ENCODE results near the gene PEX14.

PEX14 gene

DNA sequence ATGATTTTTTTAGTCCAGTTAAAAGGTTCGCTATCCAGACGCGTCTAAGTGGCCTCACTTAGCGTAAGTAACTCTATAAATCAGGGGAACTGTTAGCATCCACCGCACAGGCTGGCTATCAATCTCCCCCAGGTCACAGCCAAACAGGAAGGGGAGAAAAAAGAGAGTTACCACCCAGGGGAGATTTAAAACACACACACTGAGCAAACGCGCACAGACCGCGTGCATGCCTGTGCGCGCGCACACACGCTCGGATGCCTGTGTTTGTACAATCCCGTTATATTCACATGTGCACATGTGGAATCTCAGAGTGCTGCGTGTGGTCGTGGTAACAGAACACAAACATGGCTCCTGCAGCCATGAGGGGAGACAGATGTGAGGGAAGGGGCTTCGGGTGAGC lies 196.3 kb downstream of the PEX14 start:
- TF ChIP-seq, protein P1, sequence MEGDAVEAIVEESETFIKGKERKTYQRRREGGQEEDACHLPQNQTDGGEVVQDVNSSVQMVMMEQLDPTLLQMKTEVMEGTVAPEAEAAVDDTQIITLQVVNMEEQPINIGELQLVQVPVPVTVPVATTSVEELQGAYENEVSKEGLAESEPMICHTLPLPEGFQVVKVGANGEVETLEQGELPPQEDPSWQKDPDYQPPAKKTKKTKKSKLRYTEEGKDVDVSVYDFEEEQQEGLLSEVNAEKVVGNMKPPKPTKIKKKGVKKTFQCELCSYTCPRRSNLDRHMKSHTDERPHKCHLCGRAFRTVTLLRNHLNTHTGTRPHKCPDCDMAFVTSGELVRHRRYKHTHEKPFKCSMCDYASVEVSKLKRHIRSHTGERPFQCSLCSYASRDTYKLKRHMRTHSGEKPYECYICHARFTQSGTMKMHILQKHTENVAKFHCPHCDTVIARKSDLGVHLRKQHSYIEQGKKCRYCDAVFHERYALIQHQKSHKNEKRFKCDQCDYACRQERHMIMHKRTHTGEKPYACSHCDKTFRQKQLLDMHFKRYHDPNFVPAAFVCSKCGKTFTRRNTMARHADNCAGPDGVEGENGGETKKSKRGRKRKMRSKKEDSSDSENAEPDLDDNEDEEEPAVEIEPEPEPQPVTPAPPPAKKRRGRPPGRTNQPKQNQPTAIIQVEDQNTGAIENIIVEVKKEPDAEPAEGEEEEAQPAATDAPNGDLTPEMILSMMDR (IDR thresholded peaks at IDR 0.05; ENCODE audit: low read length): no peak
- no peak for TF ChIP-seq EZH2 (IDR thresholded peaks at IDR 0.05; ENCODE audit: borderline replicate concordance, low read length)
- Histone ChIP-seq H3K9me3 (ENCODE audit: low read length) (no peaks in the 10 kb centered on the region), H3K4me3 (ENCODE audit: low read depth, low read length, poor library complexity, severe bottlenecking) (no peak overlapping the region), H3K9ac (ENCODE audit: low read length) (no peak overlapping the region), H4K20me1 (ENCODE audit: insufficient read depth, low read length) (no peaks in the 10 kb centered on the region), H3K9me2 (ENCODE audit: low read depth, low read length) (no peaks in the 10 kb centered on the region), H3K4me1 (ENCODE audit: insufficient read depth, low read length, severe bottlenecking) (no peaks in the 10 kb centered on the region), H3K27ac (ENCODE audit: low read depth, low read length, poor library complexity, severe bottlenecking) (no peak overlapping the region), H3K27me3 (ENCODE audit: insufficient read depth, low read length) (0 out of 2 replicates have a peak, but pooled peaks cover 6% of the 10 kb centered on the region), H3K4me2 (ENCODE audit: low read length) (no peak overlapping the region), H3F3A (ENCODE audit: insufficient read depth, low read length) (no peaks in the 10 kb centered on the region), H3K36me3 (ENCODE audit: insufficient read depth, low read length) (no peaks in the 10 kb centered on the region), H2AFZ (ENCODE audit: low read length) (no peak overlapping the region), H3K79me2 (ENCODE audit: insufficient read depth, low read length) (no peaks in the 10 kb centered on the region)

DNA sequence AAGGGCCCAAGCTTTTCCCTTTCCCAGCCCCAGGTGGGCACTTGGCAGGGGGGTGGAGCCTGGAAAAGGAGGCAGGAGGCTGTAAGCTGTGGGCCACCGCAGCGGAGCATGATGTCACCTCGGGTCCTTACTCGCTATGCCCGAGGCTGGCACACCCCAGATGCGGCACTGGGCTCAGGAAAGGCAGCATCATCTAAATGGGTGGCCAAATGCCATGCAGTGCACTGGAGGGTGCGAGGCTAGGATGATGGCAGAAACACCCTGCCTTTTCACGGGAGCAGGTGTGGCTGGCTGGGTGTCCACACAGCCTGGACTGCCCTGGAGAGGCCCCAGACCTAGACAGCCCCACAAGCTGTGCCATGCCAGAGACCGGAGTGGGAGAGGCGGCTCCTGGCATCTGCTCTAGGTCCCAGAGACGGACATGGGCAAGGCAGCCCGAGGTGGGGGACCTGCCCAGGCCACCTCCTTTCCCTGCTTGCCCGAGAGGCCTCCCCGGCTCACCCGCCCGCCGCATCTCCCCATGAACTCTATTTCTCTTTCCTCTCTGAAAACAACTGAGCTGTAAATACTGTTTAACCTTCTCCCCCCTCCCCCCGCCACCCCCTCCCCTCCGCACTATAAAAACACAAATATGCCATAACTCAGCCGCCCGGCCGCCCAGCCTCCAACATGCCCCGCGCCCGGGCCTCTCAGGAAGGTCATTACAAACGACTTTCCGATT lies 197.0 kb downstream of the PEX14 start:
- Histone ChIP-seq H3F3A (ENCODE audit: insufficient read depth, low read length) (no peaks in the 10 kb centered on the region), H3K4me1 (ENCODE audit: insufficient read depth, low read length, severe bottlenecking) (no peaks in the 10 kb centered on the region), H3K4me2 (ENCODE audit: low read length) (no peak overlapping the region), H3K27ac (ENCODE audit: low read depth, low read length, poor library complexity, severe bottlenecking) (no peak overlapping the region), H2AFZ (ENCODE audit: low read length) (no peak overlapping the region), H3K9me3 (ENCODE audit: low read length) (no peaks in the 10 kb centered on the region), H4K20me1 (ENCODE audit: insufficient read depth, low read length) (no peaks in the 10 kb centered on the region), H3K27me3 (ENCODE audit: insufficient read depth, low read length) (0 out of 2 replicates have a peak, but pooled peaks cover 6% of the 10 kb centered on the region), H3K4me3 (ENCODE audit: low read depth, low read length, poor library complexity, severe bottlenecking) (no peak overlapping the region), H3K79me2 (ENCODE audit: insufficient read depth, low read length) (no peaks in the 10 kb centered on the region), H3K9ac (ENCODE audit: low read length) (no peak overlapping the region), H3K9me2 (ENCODE audit: low read depth, low read length) (no peaks in the 10 kb centered on the region), H3K36me3 (ENCODE audit: insufficient read depth, low read length) (no peaks in the 10 kb centered on the region)
- TF ChIP-seq, protein P1 (IDR thresholded peaks at IDR 0.05; ENCODE audit: low read length): no peak
- no peak for TF ChIP-seq EZH2 (IDR thresholded peaks at IDR 0.05; ENCODE audit: borderline replicate concordance, low read length)

DNA sequence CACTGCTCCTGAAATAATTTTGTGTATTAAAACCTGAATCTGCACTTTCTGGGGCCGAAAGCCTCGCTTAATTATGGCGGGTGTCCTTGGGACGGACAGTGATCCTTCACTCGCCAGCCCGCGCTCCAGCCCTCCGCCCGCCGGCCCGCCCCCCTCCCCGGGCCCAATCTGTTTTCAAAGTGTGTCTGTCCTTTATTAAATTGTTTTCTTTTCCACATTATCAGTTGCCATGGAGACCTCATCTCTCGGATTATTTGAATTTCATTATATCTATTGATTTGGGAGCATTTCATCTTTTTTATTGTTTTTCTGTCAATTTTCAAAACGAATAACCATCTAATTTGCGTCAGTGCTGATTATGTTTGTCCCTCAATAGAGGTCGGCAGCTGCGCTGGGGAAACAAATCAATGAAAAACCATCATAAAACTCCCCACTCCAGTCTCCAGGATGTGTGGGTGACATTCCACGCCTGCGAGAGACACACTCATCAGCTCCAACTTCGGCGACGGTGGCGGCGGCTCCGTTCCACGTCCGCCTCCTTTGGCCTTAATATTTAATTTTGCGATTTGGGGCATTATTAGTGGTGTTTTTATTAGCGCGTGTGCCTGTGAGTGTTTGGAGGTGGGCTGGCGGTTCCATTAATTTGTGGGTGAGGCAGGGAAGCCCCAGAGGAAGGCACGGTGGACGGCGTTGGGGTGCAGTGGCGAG lies 197.7 kb downstream of the PEX14 start:
- TF ChIP-seq, protein P1 (IDR thresholded peaks at IDR 0.05; ENCODE audit: low read length): no peak
- TF ChIP-seq EZH2 (IDR thresholded peaks at IDR 0.05; ENCODE audit: borderline replicate concordance, low read length): no peak
- no peaks in the 10 kb centered on the region for H3K9me3 ChIP-seq (ENCODE audit: low read length)
- H3K79me2 ChIP-seq (ENCODE audit: insufficient read depth, low read length): no peaks in the 10 kb centered on the region
- no peak overlapping the region for H3K9ac ChIP-seq (ENCODE audit: low read length)
- 0 out of 2 replicates have a peak, but pooled peaks cover 6% of the 10 kb centered on the region for H3K27me3 ChIP-seq (ENCODE audit: insufficient read depth, low read length)
- H4K20me1 ChIP-seq (ENCODE audit: insufficient read depth, low read length): no peaks in the 10 kb centered on the region
- no peaks in the 10 kb centered on the region for H3F3A ChIP-seq (ENCODE audit: insufficient read depth, low read length)
- no peak overlapping the region for H3K4me2 ChIP-seq (ENCODE audit: low read length)
- no peaks in the 10 kb centered on the region for H3K9me2 ChIP-seq (ENCODE audit: low read depth, low read length)
- H3K4me3 ChIP-seq (ENCODE audit: low read depth, low read length, poor library complexity, severe bottlenecking): no peak overlapping the region
- H3K4me1 ChIP-seq (ENCODE audit: insufficient read depth, low read length, severe bottlenecking): no peaks in the 10 kb centered on the region
- H3K27ac ChIP-seq (ENCODE audit: low read depth, low read length, poor library complexity, severe bottlenecking): no peak overlapping the region
- no peak overlapping the region for H2AFZ ChIP-seq (ENCODE audit: low read length)
- H3K36me3 ChIP-seq (ENCODE audit: insufficient read depth, low read length): no peaks in the 10 kb centered on the region
